ENCODE results near the gene CPT2.

CPT2 gene

GRCh38 chr1:53262000-53262399, 65.4 kb downstream of the CPT2 start:
- no peak for DNase-seq (ENCODE audit: low read depth in 2 of 2)

Measured in stimulated activated CD4-positive, alpha-beta T cell treated with anti-CD3 and anti-CD28 coated beads, Interleukin-12 subunit alpha, Interleukin-12 subunit beta, amount 100 ng/mL, for 24 hours (primary cell).